Measurements from ENCODE around the gene FRMPD4.

The FRMPD4 gene

DNA sequence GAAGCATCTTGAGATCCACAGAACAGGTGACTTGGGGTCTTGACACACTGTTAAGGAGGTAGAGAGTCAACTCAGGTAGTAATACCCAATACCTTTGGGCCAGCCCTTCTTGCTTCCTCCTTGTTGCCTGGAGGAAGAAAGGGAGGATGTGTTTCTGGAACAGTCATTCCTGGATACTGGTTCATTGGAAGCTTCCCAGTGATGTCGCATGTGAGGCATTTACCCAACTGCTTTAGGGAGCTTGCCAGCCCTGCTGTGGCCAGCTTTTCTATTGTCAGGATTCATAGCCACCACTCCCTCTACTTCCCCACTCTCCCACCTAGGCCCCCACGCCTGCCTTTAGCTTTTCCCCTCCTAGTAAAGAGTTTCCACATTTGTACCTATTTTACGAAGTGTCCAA lies 342.7 kb downstream of the FRMPD4 start:
- TF ChIP-seq, protein P1, sequence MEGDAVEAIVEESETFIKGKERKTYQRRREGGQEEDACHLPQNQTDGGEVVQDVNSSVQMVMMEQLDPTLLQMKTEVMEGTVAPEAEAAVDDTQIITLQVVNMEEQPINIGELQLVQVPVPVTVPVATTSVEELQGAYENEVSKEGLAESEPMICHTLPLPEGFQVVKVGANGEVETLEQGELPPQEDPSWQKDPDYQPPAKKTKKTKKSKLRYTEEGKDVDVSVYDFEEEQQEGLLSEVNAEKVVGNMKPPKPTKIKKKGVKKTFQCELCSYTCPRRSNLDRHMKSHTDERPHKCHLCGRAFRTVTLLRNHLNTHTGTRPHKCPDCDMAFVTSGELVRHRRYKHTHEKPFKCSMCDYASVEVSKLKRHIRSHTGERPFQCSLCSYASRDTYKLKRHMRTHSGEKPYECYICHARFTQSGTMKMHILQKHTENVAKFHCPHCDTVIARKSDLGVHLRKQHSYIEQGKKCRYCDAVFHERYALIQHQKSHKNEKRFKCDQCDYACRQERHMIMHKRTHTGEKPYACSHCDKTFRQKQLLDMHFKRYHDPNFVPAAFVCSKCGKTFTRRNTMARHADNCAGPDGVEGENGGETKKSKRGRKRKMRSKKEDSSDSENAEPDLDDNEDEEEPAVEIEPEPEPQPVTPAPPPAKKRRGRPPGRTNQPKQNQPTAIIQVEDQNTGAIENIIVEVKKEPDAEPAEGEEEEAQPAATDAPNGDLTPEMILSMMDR (conservative IDR thresholded peaks at IDR 0.05; ENCODE audit: low read depth, low read length), result no peak
- DNase-seq (ENCODE audit: low read depth), result no peak
- no peak overlapping the region for H3K4me3 ChIP-seq (ENCODE audit: low read length)

DNA sequence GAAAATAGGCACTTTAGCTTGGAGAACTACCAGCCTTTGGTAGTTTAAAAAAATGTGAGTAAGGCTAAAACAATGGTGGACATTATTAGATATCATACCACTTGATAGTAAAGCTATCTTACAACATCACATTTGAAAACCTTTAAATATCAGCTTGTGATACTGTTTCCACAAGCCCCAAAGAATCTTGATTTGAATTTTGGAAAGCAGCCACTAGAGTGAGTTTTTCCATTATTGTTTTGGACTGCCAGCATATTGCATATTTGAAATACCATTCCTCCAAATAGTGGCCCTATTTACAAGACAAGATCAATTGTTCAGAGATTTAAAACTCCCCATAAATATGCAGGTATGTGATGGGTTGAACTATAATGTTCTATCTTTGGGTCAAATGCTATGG lies 349.9 kb downstream of the FRMPD4 start:
- TF ChIP-seq, protein P1 (conservative IDR thresholded peaks at IDR 0.05; ENCODE audit: low read depth, low read length), result no peak
- no peak overlapping the region for H3K4me3 ChIP-seq (ENCODE audit: low read length)
- DNase-seq (ENCODE audit: low read depth), result no peak

DNA sequence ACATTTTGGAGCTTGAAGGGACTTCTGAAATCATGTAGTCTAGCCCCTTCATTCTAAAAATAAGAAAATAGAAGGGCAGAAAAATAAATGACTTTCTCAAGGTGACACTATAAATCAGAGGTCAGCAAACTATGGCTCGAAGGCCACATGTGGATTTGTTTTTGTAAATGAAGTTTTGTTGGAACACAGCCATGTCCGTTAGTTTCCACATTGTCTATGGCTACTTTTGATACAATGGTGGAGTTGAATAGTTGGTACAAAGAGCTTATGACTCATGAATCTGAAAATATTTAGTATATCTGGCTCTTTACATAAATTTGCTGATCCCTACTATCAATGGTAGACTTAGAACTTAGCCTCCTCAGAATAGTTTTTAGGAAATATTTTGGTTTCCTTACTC lies 350.5 kb downstream of the FRMPD4 start:
- TF ChIP-seq, protein P1 (conservative IDR thresholded peaks at IDR 0.05; ENCODE audit: low read depth, low read length), result no peak
- H3K4me3 ChIP-seq (ENCODE audit: low read length), result no peak overlapping the region
- DNase-seq (ENCODE audit: low read depth), result no peak

DNA sequence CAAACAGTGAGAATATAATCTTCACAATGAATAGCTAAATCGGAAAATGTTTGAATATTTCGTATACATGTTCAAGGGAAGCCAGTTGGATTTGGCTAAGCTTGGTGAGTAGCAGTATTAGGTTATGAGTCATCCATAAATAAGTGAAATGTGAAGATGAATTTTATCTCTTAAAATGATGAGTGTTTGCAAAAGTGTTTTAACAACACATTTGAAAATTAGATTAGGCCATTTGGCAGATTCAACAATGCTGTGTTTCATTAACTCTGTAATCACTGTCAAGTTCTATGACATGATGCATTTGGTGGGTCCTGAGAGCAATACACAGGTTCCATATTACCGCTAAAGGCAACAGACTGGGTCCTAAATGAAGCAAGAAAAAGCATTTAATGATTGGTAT lies 351.1 kb downstream of the FRMPD4 start:
- DNase-seq (ENCODE audit: low read depth), result no peak
- TF ChIP-seq, protein P1 (conservative IDR thresholded peaks at IDR 0.05; ENCODE audit: low read depth, low read length), result no peak
- H3K4me3 ChIP-seq (ENCODE audit: low read length), result no peak overlapping the region

DNA sequence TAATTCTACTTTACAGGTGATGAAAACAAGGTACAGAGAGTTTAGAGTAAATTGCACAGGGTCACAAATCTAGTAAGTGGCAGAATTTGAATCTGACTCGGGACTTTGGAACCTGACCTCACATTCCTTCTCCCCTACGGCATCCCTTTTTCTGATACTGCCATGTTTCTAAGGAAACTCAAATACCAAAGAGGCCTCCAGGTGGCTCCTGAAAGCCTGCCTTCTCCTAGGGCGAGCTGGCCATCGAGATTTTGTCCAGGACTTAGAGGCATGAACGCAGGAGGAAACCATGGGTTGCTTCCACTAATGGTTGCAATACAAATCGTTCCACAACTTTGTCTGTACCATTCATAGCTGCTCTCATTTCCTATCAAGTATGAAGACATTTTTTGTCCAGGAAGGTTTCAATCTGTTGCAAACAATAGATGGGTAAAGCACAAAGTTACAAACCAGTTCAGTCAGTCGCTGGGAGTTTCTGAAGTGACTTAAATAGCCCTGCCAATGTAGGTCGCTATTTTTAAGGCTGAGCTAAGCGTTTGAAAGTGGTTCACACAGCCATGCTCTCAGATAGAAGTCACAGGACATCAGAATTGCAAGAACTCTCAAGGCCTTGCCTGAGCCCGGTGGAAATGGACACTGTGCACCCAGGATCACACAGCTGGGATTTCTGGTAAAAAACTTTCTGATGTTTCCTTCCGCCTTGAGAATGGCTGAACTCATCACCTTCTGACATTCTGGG lies 356.3 kb downstream of the FRMPD4 start:
- H3K4me3 ChIP-seq (ENCODE audit: low read length), result no peak overlapping the region
- TF ChIP-seq, protein P1 (conservative IDR thresholded peaks at IDR 0.05; ENCODE audit: low read depth, low read length), result no peak
- DNase-seq (ENCODE audit: low read depth), result no peak

DNA sequence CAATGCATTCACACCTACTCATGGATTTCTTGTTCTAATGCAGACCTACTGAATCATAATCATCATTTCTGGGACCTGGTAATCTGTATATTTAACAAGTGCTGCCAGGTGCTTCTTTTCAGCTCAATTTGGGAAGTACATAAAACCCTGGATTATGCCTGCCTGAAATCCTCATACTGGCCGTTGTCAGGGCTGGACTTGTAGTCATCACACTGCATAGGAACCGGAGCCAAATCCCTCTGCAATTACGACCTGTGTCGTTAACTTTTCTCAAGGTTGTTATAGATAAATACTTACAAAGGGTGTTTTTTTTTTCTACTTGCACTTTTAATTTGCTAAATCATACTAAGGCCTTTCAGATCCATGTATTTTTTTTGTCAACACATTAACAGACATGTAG lies 358.1 kb downstream of the FRMPD4 start:
- peak; percentile 37 for DNase-seq (ENCODE audit: low read depth)
- no peak overlapping the region for H3K4me3 ChIP-seq (ENCODE audit: low read length)
- TF ChIP-seq, protein P1 (conservative IDR thresholded peaks at IDR 0.05; ENCODE audit: low read depth, low read length), result no peak

DNA sequence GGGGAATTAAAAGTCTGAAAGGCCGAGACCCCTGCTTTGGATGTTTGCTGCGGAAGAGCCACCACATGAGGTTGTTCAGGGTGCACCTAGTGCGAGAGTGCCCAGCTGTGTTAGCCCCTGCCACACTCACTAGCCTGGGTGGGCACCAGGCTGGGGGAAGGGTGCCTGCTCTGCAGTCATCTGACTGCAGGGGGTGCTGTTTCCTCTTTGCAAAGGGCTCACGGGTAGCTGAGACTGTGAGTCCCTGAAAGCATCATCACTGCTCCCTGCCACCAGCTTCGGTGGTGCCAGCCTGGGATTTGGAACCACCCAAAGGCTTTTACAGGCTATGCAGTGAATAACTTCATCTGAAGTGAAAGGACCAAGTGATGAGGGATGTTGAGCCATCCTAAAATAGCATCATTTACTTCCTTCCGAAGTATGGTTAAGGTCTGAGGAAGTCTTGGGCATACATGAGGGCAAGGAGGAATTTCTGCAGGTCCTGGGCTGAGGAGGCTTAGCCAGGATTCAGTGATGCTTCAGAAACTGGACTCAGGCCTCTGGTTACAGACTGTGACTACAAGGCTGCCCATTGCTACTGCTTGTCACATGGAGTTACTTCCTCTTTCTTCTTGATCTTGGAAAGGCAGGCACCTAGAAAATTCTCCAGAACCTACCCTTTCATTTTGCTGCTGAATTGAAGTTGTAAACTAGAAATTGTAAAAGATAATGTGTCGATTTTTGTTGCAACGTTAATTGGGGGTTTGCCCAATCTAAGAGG lies 359.7 kb downstream of the FRMPD4 start:
- DNase-seq (ENCODE audit: low read depth), result no peak
- TF ChIP-seq, protein P1 (conservative IDR thresholded peaks at IDR 0.05; ENCODE audit: low read depth, low read length), result peak; percentile 22
- H3K4me3 ChIP-seq (ENCODE audit: low read length), result no peak overlapping the region

All from retinal pigment epithelial cell (primary cell).